ENCODE measurements around the gene ADRA2B. TPM values are rescaled to one million over a fixed set of nuclear protein-coding genes. Genes with fewer than 3 reads are reported as not detected.
"Not testable (repeated sequence)": the region's sequence is repeated elsewhere in the genome, so short reads cannot be mapped to it uniquely, and the experiment has no call there.

ADRA2B gene
- total RNA-seq, 1 donor from 2014 or later, result not detected

GRCh38 chr2:96071087-96071976 is 45.0 kb downstream of the ADRA2B start:
- peak; percentile 79 for DNase-seq (ENCODE audit: low read depth)

GRCh38 chr2:96070351-96070750 is 46.0 kb downstream of the ADRA2B start:
- not testable (repeated sequence) for DNase-seq (ENCODE audit: low read depth)

- DNase-seq (ENCODE audit: low read depth), result not testable (repeated sequence)
Measured at GRCh38 chr2:96069878-96070277, 46.5 kb downstream of the ADRA2B start.

DNA sequence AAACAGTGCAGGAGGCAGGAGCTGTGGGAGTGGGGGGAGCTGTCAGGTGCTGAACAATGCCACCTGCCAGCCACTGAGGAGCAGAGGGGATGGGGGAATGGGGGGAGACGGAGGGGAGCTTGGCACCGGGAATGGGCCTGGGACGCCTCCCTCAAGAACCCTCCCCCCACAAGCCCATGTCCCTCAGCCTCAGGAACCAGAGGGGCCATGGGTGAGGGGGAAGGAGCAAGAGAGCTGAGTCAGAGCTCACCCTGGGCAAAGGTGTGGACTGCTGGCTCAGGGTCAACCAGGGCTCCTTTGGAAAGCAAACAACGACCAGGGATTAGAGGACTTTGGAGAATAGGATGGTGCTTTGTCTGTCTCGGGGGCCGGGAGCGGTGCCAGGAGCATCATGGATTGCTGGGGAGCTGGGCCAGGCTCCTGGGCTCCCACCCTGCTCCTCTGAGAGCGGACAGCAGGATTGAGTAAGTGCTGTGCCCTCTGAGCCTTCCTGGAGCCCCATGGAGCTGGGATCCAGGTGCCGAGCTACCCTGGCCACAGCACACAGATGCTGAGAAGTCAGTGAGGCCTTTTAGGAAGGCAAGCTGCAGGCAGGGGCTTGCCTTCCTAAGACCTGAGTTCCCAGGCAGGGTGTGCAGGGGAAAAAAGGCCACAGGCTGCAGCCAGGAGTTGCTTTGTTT is 48.3 kb downstream of the ADRA2B start:
- DNase-seq (ENCODE audit: low read depth), result not testable (repeated sequence)

DNA sequence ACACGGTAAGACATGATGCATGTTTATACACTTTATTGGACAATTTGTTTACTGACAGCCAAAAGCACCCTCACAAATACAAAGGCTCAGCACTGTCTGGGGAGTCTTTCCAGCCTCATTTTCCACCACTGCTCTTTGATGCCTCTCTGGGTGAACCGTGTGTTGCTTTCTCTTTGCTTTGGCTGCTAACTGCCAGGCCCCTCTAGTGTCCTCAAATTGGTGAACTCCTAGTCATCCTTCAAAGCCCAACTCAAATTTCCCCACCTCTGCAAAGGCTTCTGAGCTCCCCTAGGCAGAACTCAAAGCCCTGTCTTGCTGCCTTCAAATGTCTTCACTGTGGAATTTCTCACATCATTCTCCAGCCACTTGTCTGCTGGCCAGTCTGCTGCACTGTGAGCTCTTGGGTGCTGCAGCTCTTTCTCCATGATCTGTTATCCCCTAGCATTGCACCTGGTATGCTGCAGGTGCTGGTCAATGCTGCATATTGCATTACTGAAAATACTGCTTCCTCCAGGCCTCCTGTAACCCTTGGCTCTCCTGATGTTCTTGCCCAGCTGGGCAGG is 49.2 kb downstream of the ADRA2B start:
- not testable (repeated sequence) for DNase-seq (ENCODE audit: low read depth)

- not testable (repeated sequence) for DNase-seq (ENCODE audit: low read depth)
Measured at GRCh38 chr2:96066511-96066910, 49.9 kb downstream of the ADRA2B start.

DNA sequence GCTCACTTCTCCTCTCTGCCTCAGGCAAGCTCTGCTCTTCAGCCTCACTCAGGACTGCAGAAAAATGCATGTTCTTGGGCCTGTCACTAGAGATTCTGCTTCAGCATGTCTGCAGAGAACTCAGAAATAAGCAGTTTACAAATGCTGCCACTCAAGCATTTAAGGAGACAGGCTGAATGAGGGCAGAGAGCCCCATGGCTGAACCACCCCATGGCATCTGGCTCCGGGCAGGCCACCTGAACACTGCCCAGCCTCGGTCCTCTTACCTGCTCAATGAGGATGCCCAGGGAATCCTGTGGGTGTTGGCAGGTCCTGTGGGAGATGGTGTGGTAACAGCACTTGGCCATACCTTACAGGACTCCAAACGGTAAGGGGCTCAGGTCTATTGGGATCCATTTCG is 50.4 kb downstream of the ADRA2B start:
- DNase-seq (ENCODE audit: low read depth), result not testable (repeated sequence)

GRCh38 chr2:96065381-96065930 is 50.9 kb downstream of the ADRA2B start:
- DNase-seq (ENCODE audit: low read depth), result no peak

GRCh38 chr2:96064760-96065159 is 51.6 kb downstream of the ADRA2B start:
- DNase-seq (ENCODE audit: low read depth), result not testable (repeated sequence)

- not testable (repeated sequence) for DNase-seq (ENCODE audit: low read depth)
Measured at GRCh38 chr2:96064047-96064675, 52.2 kb downstream of the ADRA2B start.

DNA sequence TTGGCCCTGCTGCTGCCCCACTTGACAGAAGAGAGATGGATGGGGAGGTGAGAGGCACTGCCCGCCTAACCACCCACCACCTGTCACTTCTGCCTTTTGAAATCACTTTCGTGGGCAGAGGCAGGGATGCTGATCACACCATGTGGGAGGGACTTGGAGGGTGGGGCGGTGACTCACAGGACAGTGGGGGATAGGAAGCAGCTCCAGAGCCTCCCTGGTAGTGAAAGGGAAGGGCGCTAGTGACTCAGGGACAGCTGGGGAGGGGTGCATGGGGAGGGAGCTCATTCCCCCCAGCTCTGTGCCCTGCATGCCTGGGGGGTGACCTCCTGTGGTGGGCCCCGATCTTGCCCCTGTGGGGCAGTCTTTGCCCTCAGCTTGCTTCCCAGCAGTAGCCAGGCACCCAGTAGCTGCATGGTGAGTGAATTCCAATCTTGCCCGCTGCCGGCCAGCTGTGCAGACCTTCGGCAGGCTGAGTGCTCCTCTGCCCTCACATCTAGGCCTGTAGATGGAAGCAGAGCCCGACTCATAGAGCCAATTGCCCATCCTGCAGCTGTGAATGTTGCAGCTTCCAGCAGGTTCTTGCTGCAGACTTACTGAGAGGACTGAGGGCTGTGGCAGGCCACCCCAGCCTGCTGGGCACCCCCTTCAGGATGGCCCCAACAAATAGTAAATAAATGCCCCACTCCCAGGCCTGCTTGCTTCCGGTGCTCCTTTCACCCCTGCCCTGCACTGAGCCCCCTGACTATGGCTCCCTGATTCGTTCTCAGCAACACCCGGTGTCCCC is 53.1 kb downstream of the ADRA2B start:
- DNase-seq (ENCODE audit: low read depth), result peak; percentile 93

Other genes starting within 250 kb of the ADRA2B start
- gene ANKRD36C, start 124.7 kb downstream of the ADRA2B start, total RNA-seq, result 16.6 and 29.1 TPM in 2 replicates
- gene GPAT2, start 81.7 kb downstream of the ADRA2B start, total RNA-seq, result not detected in 2 replicates
- not detected in 2 replicates for gene ASTL, start 21.9 kb upstream of the ADRA2B start, total RNA-seq
- gene DUSP2, start 28.9 kb upstream of the ADRA2B start, total RNA-seq, result 1.6 and 1.9 TPM in 2 replicates
- gene STARD7, start 92.3 kb upstream of the ADRA2B start, total RNA-seq, result 178 and 248 TPM in 2 replicates
- 38.9 and 45.2 TPM in 2 replicates for gene TMEM127, start 149.4 kb upstream of the ADRA2B start, total RNA-seq
- gene CIAO1, start 149.7 kb upstream of the ADRA2B start, total RNA-seq, result 101 and 125 TPM in 2 replicates
- 37.6 and 38.0 TPM in 2 replicates for gene SNRNP200, start 189.0 kb upstream of the ADRA2B start, total RNA-seq
- gene ITPRIPL1, start 208.7 kb upstream of the ADRA2B start, total RNA-seq, result 0.29 TPM in 1 of 2 replicates, not detected in the other
- 0.59 TPM in 1 of 2 replicates, not detected in the other for gene NCAPH, start 219.2 kb upstream of the ADRA2B start, total RNA-seq

Data from myocyte (in vitro differentiated cells).